GM12878 (cell line): ENCODE results near the gene BTBD10. TPM values are rescaled to one million over a fixed set of nuclear protein-coding genes. Genes with fewer than 3 reads are reported as not detected.

Experiments
- ATAC-seq: fragments of 200-7000 bp; cut with Tn5 transposase; 3 replicates; pipeline ENCODE4 v1.9.1; 2020; ENCODE audit warnings: mild to moderate bottlenecking, moderate library complexity
- BruUV-seq: library from RNA; stranded (reverse); fragments of 400-500 nt; replicated peaks from 2 replicates; lab custom pipeline; 2021; lab: Mats Ljungman, UMichigan
- CTCF ChIA-PET: fragments of 300-600 bp; sonication (Branson Sonifier 250); formaldehyde crosslinking; extraction: SDS; loops from one replicate; lab custom pipeline; 2021; ENCODE audit warnings: inconsistent platforms; lab: Yijun Ruan, JAX
- POLR2A ChIA-PET: fragments of 350-600 bp; formaldehyde crosslinking; extraction: SDS; loops from one replicate; lab custom pipeline; 2021; ENCODE audit warnings: inconsistent platforms; lab: Charles Lee
- RAD21 ChIA-PET: fragments of 300-600 bp; sonication (Branson Sonifier 250); formaldehyde crosslinking; loops from one replicate; lab custom pipeline; 2023; ENCODE audit warnings: antibody characterized with exemption; ENCODE audit not compliant: unreplicated experiment; lab: Charles Lee
- SMC1A ChIA-PET: fragments of 300-600 bp; sonication (Branson Sonifier 250); formaldehyde crosslinking; loops from one replicate; lab custom pipeline; 2023; ENCODE audit not compliant: unreplicated experiment, uncharacterized antibody; lab: Charles Lee
- DNase-seq: peaks from one replicate; pipeline ENCODE4 v3.0.0-alpha.2; 2011; ENCODE audit warnings: low read depth, low spot score
- FAIRE-seq: peaks from 3 replicates; lab custom pipeline; 2011; peaks lifted over from hg19 to GRCh38; lab: Jason Lieb, UNC
- H2AFZ ChIP-seq: 2 replicates; pipeline ENCODE4 v1.6.0; 2011; ENCODE audit warnings: low read depth, low read length, control low read depth; ENCODE audit not compliant: control insufficient read depth
- H3K27ac ChIP-seq: 2 replicates; pipeline ENCODE4 v1.5.1; 2011; ENCODE audit warnings: control low read depth; ENCODE audit not compliant: control insufficient read depth, insufficient read depth
- H3K27me3 ChIP-seq, 2 experiments: replicated peaks in 1 of 2; 2 replicates each; pipeline versions ENCODE4 v1.6.0 to v1.6.1; 2011; ENCODE audit warnings: low read length in 1 of 2; ENCODE audit not compliant: control insufficient read depth in 2 of 2, insufficient read depth in 2 of 2
- H3K36me3 ChIP-seq, 2 experiments: 2 replicates each; pipeline ENCODE4 v1.5.1; 2011; ENCODE audit warnings: low read length in 1 of 2; ENCODE audit not compliant: control insufficient read depth in 2 of 2, insufficient read depth in 2 of 2
- H3K4me1 ChIP-seq: 2 replicates; pipeline ENCODE4 v1.6.1; 2011; ENCODE audit warnings: mild to moderate bottlenecking, low read length, moderate library complexity, mixed read lengths; ENCODE audit not compliant: control insufficient read depth, insufficient read depth
- H3K4me2 ChIP-seq: 2 replicates; pipeline ENCODE4 v1.6.0; 2011; ENCODE audit warnings: control low read depth; ENCODE audit not compliant: control insufficient read depth, insufficient read depth
- H3K4me3 ChIP-seq: fragments of 200-600 bp; sonication (generic); 2 replicates; pipeline ENCODE4 v1.5.1; 2016
- H3K79me2 ChIP-seq: 2 replicates; pipeline ENCODE4 v1.6.0; 2011; ENCODE audit warnings: low read length; ENCODE audit not compliant: control insufficient read depth, insufficient read depth
- H3K9ac ChIP-seq: 2 replicates; pipeline ENCODE4 v1.8.0; 2011; ENCODE audit warnings: low read length, control low read depth, mixed read lengths; ENCODE audit not compliant: control insufficient read depth, insufficient read depth
- H3K9me3 ChIP-seq: replicated peaks from 3 replicates; pipeline ENCODE4 v1.5.1; 2011; ENCODE audit warnings: mild to moderate bottlenecking, low read length; ENCODE audit not compliant: control insufficient read depth, insufficient read depth
- H4K20me1 ChIP-seq: 2 replicates; pipeline ENCODE4 v1.6.0; 2011; ENCODE audit not compliant: control insufficient read depth, insufficient read depth
- ATF2 ChIP-seq: IDR thresholded peaks from 2 replicates; pipeline ENCODE4 v1.6.1; 2012; ENCODE audit warnings: low read length, inconsistent platforms
- BCL3 ChIP-seq: IDR thresholded peaks from 2 replicates; pipeline ENCODE4 v1.6.1; 2011; ENCODE audit warnings: borderline replicate concordance, low read depth, mild to moderate bottlenecking, moderate library complexity, low read length; ENCODE audit not compliant: insufficient read depth, poor library complexity, severe bottlenecking
- DPF2 ChIP-seq: fragments of 450-650 bp; IDR thresholded peaks from 2 replicates; pipeline ENCODE4 v1.6.1; 2017; ENCODE audit warnings: mild to moderate bottlenecking
- EGR1 ChIP-seq, 2 experiments: IDR thresholded peaks; 1 replicate in 1 of 2; 2 replicates in 1 of 2; pipeline ENCODE4 v1.6.1; 2011 to 2012; ENCODE audit warnings: low read depth in 2 of 2, low read length in 2 of 2, borderline replicate concordance in 1 of 2, mild to moderate bottlenecking in 1 of 2, moderate library complexity in 1 of 2
- IRF4 ChIP-seq: IDR thresholded peaks from 2 replicates; pipeline ENCODE4 v1.6.1; 2011; ENCODE audit warnings: low read depth, low read length
- LARP7 ChIP-seq: fragments of 450-650 bp; IDR thresholded peaks from 2 replicates; pipeline ENCODE4 v1.6.1; 2017; ENCODE audit warnings: mild to moderate bottlenecking
- STAT1 ChIP-seq: fragments of 450-650 bp; conservative IDR thresholded peaks from 2 replicates; pipeline ENCODE4 v1.6.1; 2014; ENCODE audit warnings: antibody characterized with exemption, mild to moderate bottlenecking
- ZNF274 ChIP-seq: IDR thresholded peaks from one replicate; pipeline ENCODE4 v1.8.0; 2011; ENCODE audit not compliant: insufficient read length, insufficient read depth
- WGBS: methylation state at CpG from one replicate; pipeline ENCODE4 v1.1.6; 2016; ENCODE audit warnings: low lambda C conversion rate; ENCODE audit not compliant: insufficient replicate concordance, insufficient coverage; ENCODE audit errors: missing lambda C conversion rate; 5-methylcytosine and 5-hydroxymethylcytosine counted together
- in situ Hi-C: fragments of 300-500 bp; cut with MboI; formaldehyde crosslinking; loops from 9 replicates; pipeline ENCODE4 v1.14.3; 2018; ENCODE audit warnings: mixed read lengths
- intact Hi-C: fragments of 100-400 bp; cut with micrococcal nuclease; formaldehyde crosslinking; loops from one replicate; pipeline ENCODE4 v1.14.2; 2022; ENCODE audit not compliant: unreplicated experiment
- polyA plus RNA-seq, 11 experiments: library from polyadenylated mRNA; depleted of rRNA in 4 of 11; unstranded in 6 of 11; stranded (reverse) in 5 of 11; fragments of >200 nt; fragmentation: Nextera tagmentation in 4 of 11; fragmentation: Illumina TruSeq in 1 of 11; extraction: Ambion mirVana in 4 of 11; extraction: Trizol in 1 of 11; gene quantifications; 1 replicate in 1 of 11; 2 replicates in 10 of 11; pipeline versions ENCODE4 v1.2.1 to v1.2.3, GENCODE V29; 2011 to 2016; ENCODE audit warnings: inconsistent platforms in 2 of 11, missing spikeins in 2 of 11, low read depth in 1 of 11
- total RNA-seq, 4 experiments: library from RNA; depleted of rRNA in 3 of 4; stranded (reverse); fragments of >200 nt in 3 of 4; fragmentation: Illumina TruSeq in 1 of 4; extraction: Trizol in 1 of 4; gene quantifications; 2 replicates each; pipeline versions ENCODE4 v1.2.1 to v1.2.3, GENCODE V29; 2013 to 2021

The BTBD10 gene
- total and polyA plus RNA-seq, 10 of the 15 experiments (the other 5 are each of a cell fraction or from before 2014, with no cell fraction given) = 20.8 to 38.8 (median 26.9) TPM

GRCh38 chr11:13352711-13353110, 110.3 kb downstream of the BTBD10 start:
- DNase-seq (no peak), FAIRE-seq (no peak), ATAC-seq (no peak)
- H2AFZ ChIP-seq = no peak overlapping the region
- intact Hi-C loops (no loop called here), in situ Hi-C loops (no loop called here)
- TF ChIP-seq ZNF274 (no peak), IRF4 (no peak), LARP7 (no peak), ATF2 (no peak), STAT1 (no peak), BCL3 (no peak), EGR1 (IDR thresholded peaks at IDR 0.05; ENCODE audit: borderline replicate concordance in 1 of 2, low read depth in 2 of 2, low read length in 2 of 2) (no peak), DPF2 (no peak)
- ChIA-PET POLR2A (no interaction called here), RAD21 (no interaction called here), CTCF (interaction anchor here (1.0 to 2.5 kb wide), 8 partner anchors 9 to 115 kb away, joined by 3 to 12 read pairs (median 6); no protein-coding TSS in a partner anchor), SMC1A (interaction anchor here (0.8 to 2.5 kb wide), 3 partner anchors 9 to 39 kb away, joined by 3 to 11 read pairs (median 4); no protein-coding TSS in a partner anchor)
- no peak overlapping the region for H3K27ac ChIP-seq
- H4K20me1 ChIP-seq = no peaks in the 10 kb centered on the region
- no peaks in the 10 kb centered on the region for H3K79me2 ChIP-seq
- no peak overlapping the region for H3K4me3 ChIP-seq
- BruUV-seq = no TSS peak
- H3K4me2 ChIP-seq = no peak overlapping the region
- no peaks in the 10 kb centered on the region for H3K27me3 ChIP-seq
- H3K36me3 ChIP-seq = peaks cover 4 to 18% of the 10 kb centered on the region in 2 experiments; a peak in 3 of 4 replicates
- peaks cover 8% of the 10 kb centered on the region for H3K4me1 ChIP-seq
- H3K9ac ChIP-seq = no peak overlapping the region
- H3K9me3 ChIP-seq = no peaks in the 10 kb centered on the region
- WGBS = 68% methylated on average over 6 of the region's 6 CpGs
